NCI-H526 (cell line): ENCODE results near the gene CLN3.
"Not testable (repeated sequence)": the region's sequence is repeated elsewhere in the genome, so short reads cannot be mapped to it uniquely, and the experiment has no call there.

Source experiments
- DNase-seq, 2 experiments: peaks; one replicate each; lab custom pipeline; 2025; lab: John Stamatoyannopoulos, UW

Gene CLN3

DNA sequence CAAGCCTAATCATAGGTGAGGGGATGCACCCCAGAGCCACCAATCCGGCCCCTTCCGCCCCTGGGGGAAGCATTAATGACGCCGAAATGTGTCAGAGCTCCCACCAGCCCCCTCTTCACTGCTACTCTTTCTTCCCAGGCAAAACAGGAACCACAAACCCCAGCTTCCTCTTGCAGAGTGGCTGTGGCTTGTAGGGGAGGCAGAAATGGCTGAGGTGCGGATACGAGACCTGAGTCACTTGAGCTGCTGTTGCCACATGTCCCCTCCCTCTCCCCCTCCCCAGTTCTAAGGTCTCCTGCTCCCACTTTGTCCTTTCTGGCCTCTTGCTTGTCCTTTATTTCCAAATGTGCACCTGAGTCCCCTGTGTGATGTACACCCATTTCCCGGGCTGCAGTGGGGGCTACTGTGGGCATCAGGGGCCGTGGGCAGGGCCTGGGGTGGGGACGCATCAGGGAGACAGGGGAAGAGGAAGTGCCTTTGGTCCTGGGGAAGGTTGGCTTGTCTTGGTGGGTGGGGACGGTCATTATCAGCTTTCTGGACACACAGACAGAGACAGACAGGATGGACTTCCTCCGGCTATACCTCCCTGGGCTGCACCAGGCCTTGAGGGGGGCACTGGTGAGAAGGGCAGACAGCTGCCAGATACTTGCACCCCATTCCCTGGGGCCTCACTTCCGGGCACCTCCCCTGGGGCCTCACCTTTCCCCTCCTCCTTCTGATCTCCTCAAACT, 2.4 kb upstream of the CLN3 start, which contains the start of gene APOBR:
APOBR (plus strand) TSS at position 523 of the 731 bp plus-strand sequence; CDS start at position 562, 39 bp downstream.
- no peak for DNase-seq

DNA sequence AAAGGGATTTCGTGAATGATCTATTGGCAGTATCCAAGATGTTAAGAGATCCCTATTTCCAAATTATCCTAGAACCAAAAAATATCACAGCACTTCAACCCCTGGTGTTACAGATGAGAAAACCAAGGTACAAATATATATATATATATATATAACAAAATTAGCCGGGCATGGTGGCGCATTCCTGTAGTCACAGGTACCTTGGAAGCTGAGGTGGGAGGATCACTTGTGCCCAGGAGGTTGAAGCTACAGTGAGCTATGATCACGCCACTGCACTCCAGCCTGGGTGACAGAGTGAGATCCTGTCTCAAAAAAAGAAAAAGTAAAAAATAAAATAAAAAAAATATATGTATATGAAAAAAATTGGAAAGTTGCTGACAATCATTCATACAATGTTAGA, 637 bp upstream of the CLN3 start:
- no peak for DNase-seq

GRCh38 chr16:28491230-28491969, 474 bp downstream of the CLN3 start:
- DNase-seq = peak in 1 of 2 experiments; percentile 26

- no peak for DNase-seq
These were observed 5.6 kb downstream of the CLN3 start for GRCh38 chr16:28486266-28486665.

- not testable (repeated sequence) for DNase-seq
These were observed 8.5 kb downstream of the CLN3 start for GRCh38 chr16:28483361-28483760.

GRCh38 chr16:28482026-28482425, 9.8 kb downstream of the CLN3 start:
- DNase-seq = no peak

DNA sequence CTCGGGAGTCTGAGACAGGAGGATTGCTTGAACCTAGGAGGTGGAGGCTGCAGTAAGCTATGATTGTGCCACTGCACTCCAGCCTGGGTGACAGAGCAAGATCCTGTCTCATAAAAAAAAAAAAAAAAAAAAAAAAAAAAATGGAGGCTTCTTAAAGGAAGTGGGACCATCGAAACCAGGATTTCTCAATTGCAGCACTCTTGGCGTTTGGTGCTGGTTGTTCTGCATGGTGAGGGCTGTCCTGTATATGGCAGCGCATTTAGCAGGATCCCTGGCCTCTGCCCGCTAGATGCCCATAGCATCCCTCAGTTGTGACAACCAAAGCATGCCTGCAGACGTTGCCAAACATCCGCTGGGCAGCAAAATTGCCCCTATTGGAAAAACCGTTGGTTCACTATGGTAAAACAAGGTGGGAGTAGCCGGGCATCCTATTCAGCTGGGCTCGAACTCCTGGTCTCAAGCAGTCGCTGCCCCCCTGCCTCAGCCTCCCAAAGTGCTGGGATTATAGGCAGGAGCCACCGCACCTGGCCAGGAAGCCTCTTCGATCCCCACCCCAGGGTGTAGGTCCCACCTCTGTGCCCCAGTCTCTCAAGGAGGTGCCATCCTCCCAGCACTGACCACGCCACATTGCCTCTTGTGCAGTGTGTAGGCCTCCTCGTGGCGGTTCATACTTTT, 13.2 kb downstream of the CLN3 start:
- no peak for DNase-seq

GRCh38 chr16:28477311-28477920, 14.5 kb downstream of the CLN3 start:
- DNase-seq = no peak

GRCh38 chr16:28475221-28475620, 16.7 kb downstream of the CLN3 start:
- DNase-seq = no peak

- peak; percentile 17 to 25 for DNase-seq
These were observed 18.1 kb downstream of the CLN3 start for GRCh38 chr16:28473714-28474265.

DNA sequence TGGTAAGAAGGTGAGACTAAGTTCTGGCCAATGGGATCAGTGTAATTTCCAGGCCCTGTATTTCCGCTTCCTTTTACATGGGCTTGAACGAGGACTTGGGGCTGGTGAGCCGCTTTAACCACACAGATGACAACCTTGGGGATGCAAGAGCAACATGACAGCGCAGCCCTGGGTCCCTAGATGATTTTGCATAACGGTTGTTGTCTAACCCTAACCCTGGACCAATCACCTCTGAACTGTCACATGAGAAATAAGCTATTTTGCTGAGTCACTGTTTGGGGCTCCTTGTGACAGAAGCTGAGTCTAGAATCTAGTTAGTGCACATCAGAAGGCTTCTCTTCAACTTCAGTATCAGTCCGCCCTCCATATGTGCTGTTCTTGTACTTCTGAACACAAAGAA, 44.8 kb downstream of the CLN3 start:
- not testable (repeated sequence) for DNase-seq

DNA sequence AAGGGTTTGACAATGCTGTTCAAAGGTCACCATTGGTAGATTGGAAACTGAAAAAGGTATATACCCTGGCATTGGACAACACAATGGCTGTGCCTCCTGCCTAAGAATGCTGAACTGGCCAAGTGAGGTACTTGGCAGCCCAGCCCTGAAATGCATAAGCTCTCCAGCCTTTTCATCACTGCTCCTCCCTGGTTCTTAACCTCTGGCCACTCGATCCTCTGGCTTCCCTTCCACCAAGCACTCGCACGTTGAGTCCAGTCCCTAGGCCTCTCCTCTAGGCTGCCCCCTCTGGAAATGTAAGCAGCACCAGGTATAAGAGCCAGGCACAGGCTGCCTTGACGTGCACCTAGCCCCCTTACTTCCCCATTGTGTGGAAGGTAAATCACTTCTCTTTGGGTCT, 45.5 kb downstream of the CLN3 start:
- not testable (repeated sequence) for DNase-seq

DNA sequence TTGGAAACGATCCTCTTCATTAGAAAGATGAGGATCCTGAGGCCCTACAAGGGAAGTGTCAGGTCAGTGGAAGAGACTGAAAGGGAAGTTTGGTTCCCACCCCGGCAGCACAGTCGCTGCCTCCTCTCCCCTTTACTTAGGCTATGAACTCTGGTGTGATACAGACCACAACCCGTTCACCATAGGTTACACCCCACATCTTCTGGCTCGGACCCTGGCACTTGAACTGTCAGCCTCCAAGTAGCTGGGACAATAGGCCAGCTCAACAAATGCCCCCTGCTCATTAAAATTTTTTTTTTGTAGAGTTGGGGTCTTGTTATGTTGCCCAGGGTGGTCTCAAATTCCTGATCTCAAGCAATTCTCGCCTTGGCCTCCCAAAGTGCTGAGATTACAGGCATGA, 47.9 kb downstream of the CLN3 start:
- DNase-seq = not testable (repeated sequence)

- not testable (repeated sequence) for DNase-seq
These were observed 53.0 kb downstream of the CLN3 start for GRCh38 chr16:28438899-28439298.

GRCh38 chr16:28435340-28435739, 56.5 kb downstream of the CLN3 start:
- not testable (repeated sequence) for DNase-seq
